Astrocyte (in vitro differentiated cells and primary cell): ENCODE results near the gene SPRING1. TPM values are rescaled to one million over a fixed set of nuclear protein-coding genes. Genes with fewer than 3 reads are reported as not detected.

Experiments
- DNase-seq: peaks from one replicate; pipeline ENCODE4 v3.0.0-alpha.2; 2010; ENCODE audit warnings: low read depth
- FAIRE-seq: peaks from 2 replicates; lab custom pipeline; 2011; peaks lifted over from hg19 to GRCh38; lab: Jason Lieb, UNC
- H2AFZ ChIP-seq: 2 replicates; pipeline ENCODE4 v1.6.0; 2012; ENCODE audit warnings: low read depth, low read length, inconsistent platforms
- H3K27ac ChIP-seq: 2 replicates; pipeline ENCODE4 v1.5.1; 2011; ENCODE audit warnings: low read depth, low read length, inconsistent platforms
- H3K27me3 ChIP-seq: 2 replicates; pipeline ENCODE4 v1.6.0; 2011; ENCODE audit warnings: low read length, inconsistent platforms; ENCODE audit not compliant: insufficient read depth
- H3K36me3 ChIP-seq: 2 replicates; pipeline ENCODE4 v1.5.1; 2011; ENCODE audit warnings: low read length, inconsistent platforms; ENCODE audit not compliant: insufficient read depth
- H3K4me1 ChIP-seq: 2 replicates; pipeline ENCODE4 v1.5.1; 2011; ENCODE audit warnings: low read length, inconsistent platforms; ENCODE audit not compliant: insufficient read depth
- H3K4me2 ChIP-seq: 2 replicates; pipeline ENCODE4 v1.6.0; 2012; ENCODE audit warnings: low read length, inconsistent platforms
- H3K4me3 ChIP-seq: 2 replicates; pipeline ENCODE4 v1.5.1; 2011; ENCODE audit warnings: low read depth, mild to moderate bottlenecking, low read length, inconsistent platforms; ENCODE audit not compliant: insufficient read depth
- H3K79me2 ChIP-seq: 2 replicates; pipeline ENCODE4 v1.6.0; 2012; ENCODE audit warnings: mild to moderate bottlenecking, low read length, inconsistent platforms; ENCODE audit not compliant: insufficient read depth
- H3K9ac ChIP-seq: 2 replicates; pipeline ENCODE4 v1.6.0; 2012; ENCODE audit warnings: mild to moderate bottlenecking, low read length, inconsistent platforms
- H3K9me3 ChIP-seq: 2 replicates; pipeline ENCODE4 v1.5.1; 2012; ENCODE audit warnings: low read depth, mild to moderate bottlenecking, low read length, inconsistent platforms; ENCODE audit not compliant: insufficient read depth
- H4K20me1 ChIP-seq: 2 replicates; pipeline ENCODE4 v1.6.0; 2012; ENCODE audit warnings: low read length, inconsistent platforms; ENCODE audit not compliant: insufficient read depth
- H3K27ac Mint-ChIP-seq: one replicate; pipeline ENCODE4 v1.8.0; 2021; ENCODE audit warnings: mild to moderate bottlenecking, mixed read lengths; ENCODE audit not compliant: unreplicated experiment
- H3K27me3 Mint-ChIP-seq: one replicate; pipeline ENCODE4 v1.8.0; 2021; ENCODE audit warnings: low read depth, mixed read lengths; ENCODE audit not compliant: unreplicated experiment
- H3K36me3 Mint-ChIP-seq: one replicate; pipeline ENCODE4 v1.8.0; 2021; ENCODE audit warnings: low read depth, mixed read lengths; ENCODE audit not compliant: unreplicated experiment
- H3K4me1 Mint-ChIP-seq: one replicate; pipeline ENCODE4 v1.8.0; 2021; ENCODE audit warnings: low read depth, mixed read lengths; ENCODE audit not compliant: unreplicated experiment
- H3K4me3 Mint-ChIP-seq: one replicate; pipeline ENCODE4 v1.8.0; 2021; ENCODE audit warnings: mild to moderate bottlenecking, moderate library complexity, mixed read lengths; ENCODE audit not compliant: unreplicated experiment
- H3K9me3 Mint-ChIP-seq: one replicate; pipeline ENCODE4 v1.8.0; 2021; ENCODE audit warnings: mild to moderate bottlenecking, mixed read lengths; ENCODE audit not compliant: unreplicated experiment
- EZH2 ChIP-seq: IDR thresholded peaks from 2 replicates; pipeline ENCODE4 v1.6.1; 2012; ENCODE audit warnings: mild to moderate bottlenecking, low read length, inconsistent platforms; ENCODE audit not compliant: insufficient read depth
- total RNA-seq: library from RNA; stranded (reverse); gene quantifications from 2 replicates; pipeline ENCODE4 v1.2.1, GENCODE V29; 2021
- TF ChIP-seq, protein P1 (sequence below): IDR thresholded peaks from 2 replicates; pipeline ENCODE4 v1.5.1; 2011; ENCODE audit warnings: low read depth, mild to moderate bottlenecking, inconsistent platforms, low read length, moderate library complexity; ENCODE audit not compliant: insufficient read depth

The SPRING1 gene
- total RNA-seq, 1 donor from 2014 or later = 54.2 TPM

DNA sequence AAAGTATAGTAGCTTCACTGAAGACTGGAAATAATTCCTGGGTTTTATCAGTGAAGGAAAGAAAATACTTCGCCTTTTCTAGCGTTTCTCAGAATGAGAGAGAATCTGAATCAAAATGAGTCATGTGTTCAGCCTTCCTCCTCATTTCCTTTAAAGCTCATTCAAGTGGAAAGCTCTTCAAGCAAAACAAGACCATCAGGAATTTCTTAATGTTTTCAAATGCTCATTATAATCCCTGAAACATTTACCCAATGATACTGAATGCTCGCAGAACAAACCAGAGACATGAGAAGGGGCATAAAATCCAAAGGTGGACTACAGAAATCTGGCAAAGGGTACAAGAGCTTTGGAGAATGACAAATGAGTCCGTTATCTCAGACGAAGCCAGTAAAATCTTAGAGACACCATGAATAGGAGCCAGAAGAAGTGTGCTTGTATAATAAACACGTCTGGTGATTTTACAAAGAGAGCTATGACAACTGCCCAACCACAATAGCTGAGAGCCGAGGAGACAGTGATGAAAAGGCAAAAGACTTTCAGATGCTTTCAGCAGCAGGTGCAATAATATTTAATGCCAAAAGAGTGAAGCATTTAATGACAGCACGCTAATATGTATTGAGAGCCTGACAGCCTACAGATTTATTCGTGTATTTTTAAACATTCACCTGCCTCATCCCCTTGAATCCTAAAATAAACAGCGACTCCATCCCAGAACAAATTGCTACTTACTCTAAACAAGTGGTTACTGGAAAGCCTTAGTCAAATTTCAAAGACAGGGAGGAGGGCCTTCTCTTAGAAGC is 19.0 kb downstream of the SPRING1 start:
- DNase-seq (peak; percentile 76), FAIRE-seq (peak; percentile 96)
- Histone ChIP-seq H3K79me2 (no peaks in the 10 kb centered on the region), H3K4me1 (peaks cover 32% of the 10 kb centered on the region), H3K27ac (peak overlapping the region; percentile 45), H3K4me2 (peak overlapping the region; percentile 81), H3K36me3 (peaks cover 8% of the 10 kb centered on the region), H4K20me1 (peaks cover 50% of the 10 kb centered on the region), H3K9ac (peak overlapping the region; percentile 27), H3K9me3 (no peaks in the 10 kb centered on the region), H3K27me3 (no peaks in the 10 kb centered on the region), H3K4me3 (peak overlapping the region; percentile 19), H2AFZ (no peak overlapping the region)
- Mint-ChIP-seq H3K27me3 (no peaks in the 10 kb centered on the region), H3K9me3 (no peaks in the 10 kb centered on the region), H3K27ac (no peak overlapping the region), H3K4me3 (no peak overlapping the region), H3K36me3 (peaks cover 26% of the 10 kb centered on the region), H3K4me1 (peaks cover 14% of the 10 kb centered on the region)
- no peak for TF ChIP-seq EZH2
- TF ChIP-seq, protein P1, sequence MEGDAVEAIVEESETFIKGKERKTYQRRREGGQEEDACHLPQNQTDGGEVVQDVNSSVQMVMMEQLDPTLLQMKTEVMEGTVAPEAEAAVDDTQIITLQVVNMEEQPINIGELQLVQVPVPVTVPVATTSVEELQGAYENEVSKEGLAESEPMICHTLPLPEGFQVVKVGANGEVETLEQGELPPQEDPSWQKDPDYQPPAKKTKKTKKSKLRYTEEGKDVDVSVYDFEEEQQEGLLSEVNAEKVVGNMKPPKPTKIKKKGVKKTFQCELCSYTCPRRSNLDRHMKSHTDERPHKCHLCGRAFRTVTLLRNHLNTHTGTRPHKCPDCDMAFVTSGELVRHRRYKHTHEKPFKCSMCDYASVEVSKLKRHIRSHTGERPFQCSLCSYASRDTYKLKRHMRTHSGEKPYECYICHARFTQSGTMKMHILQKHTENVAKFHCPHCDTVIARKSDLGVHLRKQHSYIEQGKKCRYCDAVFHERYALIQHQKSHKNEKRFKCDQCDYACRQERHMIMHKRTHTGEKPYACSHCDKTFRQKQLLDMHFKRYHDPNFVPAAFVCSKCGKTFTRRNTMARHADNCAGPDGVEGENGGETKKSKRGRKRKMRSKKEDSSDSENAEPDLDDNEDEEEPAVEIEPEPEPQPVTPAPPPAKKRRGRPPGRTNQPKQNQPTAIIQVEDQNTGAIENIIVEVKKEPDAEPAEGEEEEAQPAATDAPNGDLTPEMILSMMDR = no peak

DNA sequence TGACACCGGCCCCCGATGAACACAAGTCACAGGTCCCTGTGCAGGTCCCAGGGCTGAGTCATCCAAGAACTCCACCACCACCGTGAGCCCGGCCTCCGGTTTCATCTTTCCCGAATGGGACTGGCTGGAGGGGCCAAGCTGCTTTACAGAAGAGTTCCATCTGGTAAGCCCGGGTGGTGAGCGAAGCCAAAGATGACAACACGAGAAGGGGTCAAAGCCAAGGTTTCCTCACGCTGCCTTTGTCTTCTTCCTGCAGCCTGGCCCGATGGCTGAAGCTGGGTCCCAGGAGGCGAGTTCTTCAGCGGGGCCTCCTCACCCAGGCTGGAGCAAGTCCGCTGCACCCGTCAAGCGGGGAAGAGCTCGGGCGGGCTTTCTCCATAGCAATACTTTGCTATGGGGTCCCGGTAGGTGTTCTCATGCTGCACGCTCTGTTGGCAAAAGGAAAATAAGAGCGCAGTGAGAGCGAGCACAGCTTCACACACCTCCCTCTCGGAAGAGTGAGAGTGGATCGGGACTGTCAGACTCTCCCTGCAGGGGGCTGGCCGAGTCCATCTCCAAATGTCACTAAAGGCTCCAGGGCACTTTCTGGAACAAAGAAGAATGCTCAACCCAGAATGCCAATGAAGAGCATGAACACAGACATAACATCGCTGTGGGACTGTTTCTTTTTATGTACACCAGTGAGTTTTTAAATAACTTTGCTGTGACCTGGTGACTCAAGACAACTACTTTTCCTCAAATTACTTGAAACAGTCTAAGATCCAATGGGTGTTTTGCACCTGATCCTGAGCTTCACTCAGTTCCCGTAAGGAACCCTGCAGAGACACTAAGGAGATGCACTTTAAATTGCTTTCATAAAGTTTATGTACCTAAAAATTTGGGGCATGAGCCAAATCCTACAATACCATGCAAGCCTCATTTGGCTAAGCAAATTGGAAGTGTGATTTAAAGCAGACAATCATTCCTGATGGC is 20.1 kb downstream of the SPRING1 start:
- Mint-ChIP-seq H3K4me3 (no peak overlapping the region), H3K9me3 (no peaks in the 10 kb centered on the region), H3K36me3 (peaks cover 22% of the 10 kb centered on the region), H3K4me1 (peaks cover 14% of the 10 kb centered on the region), H3K27ac (no peak overlapping the region), H3K27me3 (no peaks in the 10 kb centered on the region)
- Histone ChIP-seq H3K27ac (no peak overlapping the region), H3K4me3 (peak overlapping the region; percentile 13), H2AFZ (peak overlapping the region; percentile 19), H3K79me2 (no peaks in the 10 kb centered on the region), H3K36me3 (peaks cover 8% of the 10 kb centered on the region), H3K9me3 (no peaks in the 10 kb centered on the region), H3K4me2 (peak overlapping the region; percentile 81), H4K20me1 (peaks cover 50% of the 10 kb centered on the region), H3K4me1 (peaks cover 32% of the 10 kb centered on the region), H3K27me3 (no peaks in the 10 kb centered on the region), H3K9ac (peak overlapping the region; percentile 27)
- FAIRE-seq (no peak), DNase-seq (peak; percentile 71)
- TF ChIP-seq, protein P1 = no peak
- TF ChIP-seq EZH2 = no peak
